KG1 (cell line): Measurements from ENCODE around the gene B3GALT5.
"Not testable (repeated sequence)": the region's sequence is repeated elsewhere in the genome, so short reads cannot be mapped to it uniquely, and the experiment has no call there.

ENCODE experiments used
- DNase-seq: peaks from one replicate; lab custom pipeline; 2025; lab: John Stamatoyannopoulos, UW

Gene B3GALT5

GRCh38 chr21:39612233-39613040 lies at the start of gene B3GALT5:
Gene B3GALT5 (plus strand): TSS chr21:39612940. CDS start chr21:39660560, 47,620 bp downstream.
- no peak for DNase-seq

- no peak for DNase-seq
Measured at GRCh38 chr21:39564200-39564599, 48.5 kb upstream of the B3GALT5 start.

- DNase-seq: no peak
Measured at GRCh38 chr21:39567180-39567972, 45.4 kb upstream of the B3GALT5 start.

GRCh38 chr21:39568361-39568760 lies 44.4 kb upstream of the B3GALT5 start:
- DNase-seq: no peak

- no peak for DNase-seq
Measured at GRCh38 chr21:39575775-39576174, 37.0 kb upstream of the B3GALT5 start.

- DNase-seq: no peak
Measured at GRCh38 chr21:39576518-39577128, 36.1 kb upstream of the B3GALT5 start.

GRCh38 chr21:39579734-39580332 lies 32.9 kb upstream of the B3GALT5 start:
- no peak for DNase-seq

- DNase-seq: no peak
Measured at GRCh38 chr21:39580744-39581143, 32.0 kb upstream of the B3GALT5 start.

- no peak for DNase-seq
Measured at GRCh38 chr21:39581414-39581813, 31.3 kb upstream of the B3GALT5 start.

- DNase-seq: no peak
Measured at GRCh38 chr21:39582749-39583148, 30.0 kb upstream of the B3GALT5 start.

GRCh38 chr21:39583586-39583985 lies 29.2 kb upstream of the B3GALT5 start:
- DNase-seq: not testable (repeated sequence)

GRCh38 chr21:39587376-39587775 lies 25.4 kb upstream of the B3GALT5 start:
- DNase-seq: no peak

- no peak for DNase-seq
Measured at GRCh38 chr21:39588884-39589283, 23.9 kb upstream of the B3GALT5 start.

GRCh38 chr21:39593522-39593921 lies 19.2 kb upstream of the B3GALT5 start:
- DNase-seq: no peak

GRCh38 chr21:39595465-39595864 lies 17.3 kb upstream of the B3GALT5 start:
- DNase-seq: no peak

GRCh38 chr21:39597595-39597994 lies 15.1 kb upstream of the B3GALT5 start:
- DNase-seq: no peak

GRCh38 chr21:39599191-39599970 lies 13.4 kb upstream of the B3GALT5 start:
- no peak for DNase-seq

- DNase-seq: no peak
Measured at GRCh38 chr21:39601187-39601928, 11.4 kb upstream of the B3GALT5 start.

GRCh38 chr21:39602076-39602689 lies 10.6 kb upstream of the B3GALT5 start:
- no peak for DNase-seq

GRCh38 chr21:39602793-39603192 lies 9.9 kb upstream of the B3GALT5 start:
- DNase-seq: no peak
